K562 (cell line): ENCODE measurements around the gene TAOK2. TPM values are rescaled to one million over a fixed set of nuclear protein-coding genes. Genes with fewer than 3 reads are reported as not detected.

Experiments
- CBX3 ChIP-seq, 2 experiments: IDR thresholded peaks; 1 replicate in 1 of 2; 2 replicates in 1 of 2; pipeline ENCODE4 v1.6.1; 2012; ENCODE audit warnings: inconsistent platforms in 2 of 2, low read length in 2 of 2, borderline replicate concordance in 1 of 2, control low read depth in 1 of 2
- CREB3L1 ChIP-seq: fragments of 450-650 bp; IDR thresholded peaks from 2 replicates; pipeline ENCODE4 v1.6.1; 2014; ENCODE audit warnings: low read depth, mild to moderate bottlenecking, moderate library complexity, borderline replicate concordance
- CREM ChIP-seq: IDR thresholded peaks from 2 replicates; pipeline ENCODE4 v1.6.1; 2014; ENCODE audit warnings: antibody characterized with exemption, low read depth
- HBP1 ChIP-seq: fragments of 450-650 bp; formaldehyde crosslinking; IDR thresholded peaks from 2 replicates; pipeline ENCODE4 v1.4.0; 2022; ENCODE audit warnings: missing genetic modification characterization
- HDAC8 ChIP-seq: fragments of 450-650 bp; IDR thresholded peaks from 2 replicates; pipeline ENCODE4 v1.6.1; 2016; ENCODE audit warnings: mild to moderate bottlenecking, missing genetic modification characterization, moderate library complexity, missing compliant biosample characterization
- MAX ChIP-seq: sonication (generic); formaldehyde crosslinking; IDR thresholded peaks from 2 replicates; pipeline ENCODE4 v1.9.0; 2022; ENCODE audit warnings: mild to moderate bottlenecking, missing genetic modification reagents
- MEIS2 ChIP-seq: fragments of 450-650 bp; IDR thresholded peaks from 2 replicates; pipeline ENCODE4 v1.6.1; 2014; ENCODE audit warnings: mild to moderate bottlenecking; ENCODE audit not compliant: partially characterized antibody
- MLLT1 ChIP-seq, 2 experiments: fragments of 450-650 bp; IDR thresholded peaks; 2 replicates each; pipeline ENCODE4 v1.6.1; 2016
- MTA3 ChIP-seq: fragments of 450-650 bp; formaldehyde crosslinking; IDR thresholded peaks from 2 replicates; pipeline ENCODE4 v1.6.1; 2017; ENCODE audit warnings: mild to moderate bottlenecking, borderline replicate concordance
- POLR2A ChIP-seq: fragments of 450-650 bp; conservative IDR thresholded peaks from 2 replicates; pipeline ENCODE4 v1.6.1; 2016
- PRPF4 ChIP-seq: fragments of 200-400 bp; formaldehyde crosslinking; IDR thresholded peaks from one replicate; pipeline ENCODE4 v1.6.1; 2017; ENCODE audit warnings: low read length, low read depth, mild to moderate bottlenecking; ENCODE audit not compliant: insufficient read depth, poor library complexity, severe bottlenecking
- RFX1 ChIP-seq: fragments of 450-650 bp; IDR thresholded peaks from 2 replicates; pipeline ENCODE4 v1.6.1; 2016; ENCODE audit warnings: mild to moderate bottlenecking, moderate library complexity
- RNF2 ChIP-seq: sonication (generic); IDR thresholded peaks from 2 replicates; pipeline ENCODE4 v1.6.1; 2016
- THRB ChIP-seq: fragments of 450-650 bp; formaldehyde crosslinking; conservative IDR thresholded peaks from 2 replicates; pipeline ENCODE4 v1.4.0; 2022; ENCODE audit warnings: mild to moderate bottlenecking, missing genetic modification characterization
- ZMIZ1 ChIP-seq, 2 experiments: fragments of 150-350 bp in 1 of 2; IDR thresholded peaks; 2 replicates each; pipeline ENCODE4 v1.6.1; 2012 to 2016; ENCODE audit warnings: low read depth in 2 of 2, low read length in 2 of 2, mild to moderate bottlenecking in 1 of 2, moderate library complexity in 1 of 2
- ZNF140 ChIP-seq: fragments of 250-450 bp; sonication (Bioruptor Pico); IDR thresholded peaks from 2 replicates; pipeline ENCODE4 v1.8.0; 2021; ENCODE audit warnings: moderate library complexity, mild to moderate bottlenecking, inconsistent platforms
- ZNF77 ChIP-seq: fragments of 250-450 bp; sonication (Bioruptor Pico); IDR thresholded peaks from 2 replicates; pipeline ENCODE4 v1.5.0; 2020
- polyA plus RNA-seq, 8 experiments: library from polyadenylated mRNA; depleted of rRNA in 4 of 8; stranded (reverse) in 5 of 8; unstranded in 3 of 8; fragments of >200 nt; fragmentation: Nextera tagmentation in 2 of 8; fragmentation: Illumina TruSeq in 1 of 8; extraction: Ambion mirVana in 2 of 8; extraction: Trizol in 1 of 8; gene quantifications; 2 replicates each; pipeline versions ENCODE4 v1.2.1 to v1.2.3, GENCODE V29; 2011 to 2014; ENCODE audit warnings: inconsistent platforms in 1 of 8, missing spikeins in 1 of 8
- total RNA-seq, 7 experiments: library from RNA; depleted of rRNA in 6 of 7; stranded (reverse); fragments of >200 nt in 6 of 7; fragmentation: Illumina TruSeq in 2 of 7; extraction: Trizol in 2 of 7; gene quantifications; 2 replicates each; pipeline versions ENCODE4 v1.2.1 to v1.2.3, GENCODE V29; 2011 to 2021; ENCODE audit warnings: low replicate concordance in 1 of 7

Gene TAOK2
- total and polyA plus RNA-seq, 9 of the 15 experiments (the other 6 are each of a cell fraction or from before 2014, with no cell fraction given): 0.10 to 41.8 (median 13.7) TPM

- TF ChIP-seq ZMIZ1 (IDR thresholded peaks at IDR 0.05; ENCODE audit: low read depth in 2 of 2, low read length in 2 of 2): 0 out of 4 replicates have a peak, but pooled peaks of 1 of the 2 experiments have one; percentile 31
- TF ChIP-seq HDAC8: peak; percentile 69; the same call in 1 of the 2 replicates
- TF ChIP-seq POLR2A: peak; percentile 94
- TF ChIP-seq ZNF140 (CRISPR knock-in tag): no peak
- TF ChIP-seq ZNF77 (CRISPR knock-in tag): no peak
- peak; percentile 97 for TF ChIP-seq MAX
- TF ChIP-seq CBX3 (IDR thresholded peaks at IDR 0.05; ENCODE audit: borderline replicate concordance in 1 of 2, low read length in 2 of 2): peak in 1 of 2 experiments; percentile 98; a peak in 2 of 3 replicates
- TF ChIP-seq CREM: peak; percentile 48
- peak; percentile 94 for TF ChIP-seq RFX1
- peak; percentile 93 for TF ChIP-seq MEIS2
- peak; percentile 69 for TF ChIP-seq RNF2
- peak; percentile 52; the same call in 1 of the 2 replicates for TF ChIP-seq THRB
- peak; percentile 88 for TF ChIP-seq CREB3L1
- TF ChIP-seq MLLT1 (IDR thresholded peaks at IDR 0.05): 0 out of 4 replicates have a peak, but pooled peaks of 1 of the 2 experiments have one; percentile 18
- TF ChIP-seq HBP1 (CRISPR knock-in tag): peak; percentile 84; the same call in 1 of the 2 replicates
- no peak for TF ChIP-seq PRPF4
- TF ChIP-seq MTA3: peak; percentile 45; the same call in 1 of the 2 replicates
Measured at GRCh38 chr16:29973384-29974246, at the start of gene TAOK2 (continued).
